H1 (cell line): ENCODE data around the gene CHST9.

Source experiments
- CHD1 ChIP-seq: IDR thresholded peaks from 2 replicates; pipeline ENCODE4 v1.6.1; 2012; ENCODE audit warnings: low read depth, low read length, improper control_type of control experiment
- CTCF ChIP-seq, 3 experiments: IDR thresholded peaks; 1 replicate in 2 of 3; 2 replicates in 1 of 3; pipeline versions ENCODE4 v1.5.1 to v1.6.1; 2011; ENCODE audit warnings: low read length in 3 of 3, mild to moderate bottlenecking in 3 of 3, inconsistent platforms in 2 of 3, low read depth in 1 of 3, moderate library complexity in 1 of 3; ENCODE audit not compliant: insufficient read depth in 1 of 3; ENCODE audit errors: control extremely low read depth in 1 of 3
- POLR2A ChIP-seq, 2 experiments: IDR thresholded peaks; 1 replicate in 1 of 2; 2 replicates in 1 of 2; pipeline ENCODE4 v1.6.1; 2011; ENCODE audit warnings: low read depth in 2 of 2, low read length in 2 of 2, mild to moderate bottlenecking in 2 of 2; ENCODE audit errors: control extremely low read depth in 1 of 2
- POLR2AphosphoS5 ChIP-seq: IDR thresholded peaks from 2 replicates; pipeline ENCODE4 v1.6.1; 2011; ENCODE audit warnings: low read depth, low read length
- ZNF274 ChIP-seq: IDR thresholded peaks from 2 replicates; pipeline ENCODE4 v1.7.0; 2012; ENCODE audit warnings: low read length, borderline replicate concordance; ENCODE audit errors: extremely low read depth

- TF ChIP-seq CHD1 (no peak), POLR2AphosphoS5 (no peak), CTCF (IDR thresholded peaks at IDR 0.05; ENCODE audit: control extremely low read depth in 1 of 3, insufficient read depth in 1 of 3, low read depth in 1 of 3, low read length in 3 of 3) (no peak), ZNF274 (no peak), POLR2A (IDR thresholded peaks at IDR 0.05; ENCODE audit: control extremely low read depth in 1 of 2, low read depth in 2 of 2, low read length in 2 of 2) (no peak)
These were observed 122.3 kb downstream of the CHST9 start for GRCh38 chr18:27062802-27063201.
